ENCODE data around the gene ERC1. TPM values are rescaled to one million over a fixed set of nuclear protein-coding genes. Genes with fewer than 3 reads are reported as not detected.

ERC1 gene
- total RNA-seq, 1 experiment from 2014 or later, result 40.4 TPM

- CTCF ChIA-PET, result interaction anchor here (0.6 kb wide), 1 partner anchor 231 kb away, joined by 5 read pairs; no protein-coding TSS in a partner anchor
- POLR2A ChIA-PET, result no interaction called here
Measured at GRCh38 chr12:1347294-1347693, 356.3 kb downstream of the ERC1 start.

GRCh38 chr12:1348606-1349005, 357.6 kb downstream of the ERC1 start:
- intact Hi-C loops (cut with micrococcal nuclease; ENCODE audit: unreplicated experiment), result no loop called here
- ATAC-seq (no peak), DNase-seq (ENCODE audit: low read depth, low spot score) (no peak)
- H3K4me1 ChIP-seq (ENCODE audit: control insufficient read depth, insufficient read depth, low read length), result peaks cover 3% of the 10 kb centered on the region; the same call in 1 of the 2 replicates
- no TSS peak for BruUV-seq (replicated peaks)
- TF ChIP-seq SIN3A (IDR thresholded peaks at IDR 0.05; ENCODE audit: borderline replicate concordance, insufficient read depth, low read depth, low read length), result no peak
- TF ChIP-seq POLR2AphosphoS5 (IDR thresholded peaks at IDR 0.05; ENCODE audit: low read depth, low read length), result no peak
- no peak for TF ChIP-seq REST (IDR thresholded peaks at IDR 0.05; ENCODE audit: insufficient read depth in 1 of 2, low read depth in 2 of 2, low read length in 1 of 2)
- no peak for TF ChIP-seq CTCF (IDR thresholded peaks at IDR 0.05)
- TF ChIP-seq TCF7L2 (IDR thresholded peaks at IDR 0.05; ENCODE audit: low read depth, low read length), result no peak
- H3K36me3 ChIP-seq (ENCODE audit: control insufficient read depth, insufficient read depth, low read length), result no peaks in the 10 kb centered on the region
- H3K4me3 ChIP-seq (ENCODE audit: low read depth in 2 of 2, low read length in 2 of 2), result no peak overlapping the region
- CTCF ChIA-PET, result no interaction called here
- no peaks in the 10 kb centered on the region for H3K9me3 ChIP-seq (ENCODE audit: control insufficient read depth, insufficient read depth, low read depth, low read length)
- POLR2A ChIA-PET, result no interaction called here
- in situ Hi-C loops (cut with HindIII; ENCODE audit: low pct_unique_long_range_greater_than_20kb, low sequenced_read_pairs), result no loop called here
- H3K27ac ChIP-seq (ENCODE audit: low read length), result no peak overlapping the region
- H3K27me3 ChIP-seq (ENCODE audit: control insufficient read depth, insufficient read depth, low read length), result no peaks in the 10 kb centered on the region

More at GRCh38 chr12:1347294-1347693, 356.3 kb downstream of the ERC1 start:
- intact Hi-C loops (cut with micrococcal nuclease; ENCODE audit: unreplicated experiment) (no loop called here), in situ Hi-C loops (cut with HindIII; ENCODE audit: low pct_unique_long_range_greater_than_20kb, low sequenced_read_pairs) (no loop called here)
- Histone ChIP-seq H3K4me3 (ENCODE audit: low read depth in 2 of 2, low read length in 2 of 2) (no peak overlapping the region), H3K27ac (ENCODE audit: low read length) (no peak overlapping the region), H3K9me3 (ENCODE audit: control insufficient read depth, insufficient read depth, low read depth, low read length) (no peaks in the 10 kb centered on the region), H3K4me1 (ENCODE audit: control insufficient read depth, insufficient read depth, low read length) (peaks cover 3% of the 10 kb centered on the region; the same call in 1 of the 2 replicates), H3K36me3 (ENCODE audit: control insufficient read depth, insufficient read depth, low read length) (no peaks in the 10 kb centered on the region), H3K27me3 (ENCODE audit: control insufficient read depth, insufficient read depth, low read length) (no peaks in the 10 kb centered on the region)
- ATAC-seq, result no peak
- BruUV-seq (replicated peaks), result no TSS peak
- TF ChIP-seq CTCF (IDR thresholded peaks at IDR 0.05) (no peak), REST (IDR thresholded peaks at IDR 0.05; ENCODE audit: insufficient read depth in 1 of 2, low read depth in 2 of 2, low read length in 1 of 2) (no peak), POLR2AphosphoS5 (IDR thresholded peaks at IDR 0.05; ENCODE audit: low read depth, low read length) (no peak), SIN3A (IDR thresholded peaks at IDR 0.05; ENCODE audit: borderline replicate concordance, insufficient read depth, low read depth, low read length) (no peak), TCF7L2 (IDR thresholded peaks at IDR 0.05; ENCODE audit: low read depth, low read length) (no peak)
- DNase-seq (ENCODE audit: low read depth, low spot score), result no peak
